ENCODE results near the gene SORBS2.

SORBS2 gene

GRCh38 chr4:185654965-185655554, 156.9 kb downstream of the SORBS2 start:
- no peak overlapping the region for H3K4me3 ChIP-seq (ENCODE audit: low read length)
- TF ChIP-seq CTCF (conservative IDR thresholded peaks at IDR 0.05; ENCODE audit: low read depth, low read length) = no peak
- no peak for DNase-seq (ENCODE audit: low read depth)

- no peak for TF ChIP-seq CTCF (conservative IDR thresholded peaks at IDR 0.05; ENCODE audit: low read depth, low read length)
- H3K4me3 ChIP-seq (ENCODE audit: low read length) = no peak overlapping the region
- no peak for DNase-seq (ENCODE audit: low read depth)
Observed at GRCh38 chr4:185654311-185654710, 157.7 kb downstream of the SORBS2 start.

DNA sequence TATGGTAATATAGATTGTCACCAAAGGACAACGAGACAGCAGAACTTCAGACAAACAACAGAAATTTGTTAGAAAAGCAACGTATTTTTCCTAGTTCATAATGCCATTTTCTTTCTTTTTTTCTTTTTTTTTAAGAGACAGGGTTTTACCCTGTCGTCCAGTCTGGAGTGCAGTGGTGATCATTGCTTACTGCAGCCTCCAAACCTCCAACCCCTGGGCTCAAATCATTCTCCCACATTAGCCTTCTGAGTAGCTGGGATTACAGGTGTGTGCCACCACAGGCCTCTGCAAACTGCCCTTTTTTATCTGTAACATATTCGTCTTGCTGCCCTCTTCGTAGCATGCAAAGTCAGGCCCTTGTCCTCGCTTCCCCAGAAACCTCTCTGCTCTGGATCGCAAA, 160.1 kb downstream of the SORBS2 start:
- DNase-seq (ENCODE audit: low read depth) = no peak
- no peak overlapping the region for H3K4me3 ChIP-seq (ENCODE audit: low read length)
- TF ChIP-seq CTCF (conservative IDR thresholded peaks at IDR 0.05; ENCODE audit: low read depth, low read length) = no peak

DNA sequence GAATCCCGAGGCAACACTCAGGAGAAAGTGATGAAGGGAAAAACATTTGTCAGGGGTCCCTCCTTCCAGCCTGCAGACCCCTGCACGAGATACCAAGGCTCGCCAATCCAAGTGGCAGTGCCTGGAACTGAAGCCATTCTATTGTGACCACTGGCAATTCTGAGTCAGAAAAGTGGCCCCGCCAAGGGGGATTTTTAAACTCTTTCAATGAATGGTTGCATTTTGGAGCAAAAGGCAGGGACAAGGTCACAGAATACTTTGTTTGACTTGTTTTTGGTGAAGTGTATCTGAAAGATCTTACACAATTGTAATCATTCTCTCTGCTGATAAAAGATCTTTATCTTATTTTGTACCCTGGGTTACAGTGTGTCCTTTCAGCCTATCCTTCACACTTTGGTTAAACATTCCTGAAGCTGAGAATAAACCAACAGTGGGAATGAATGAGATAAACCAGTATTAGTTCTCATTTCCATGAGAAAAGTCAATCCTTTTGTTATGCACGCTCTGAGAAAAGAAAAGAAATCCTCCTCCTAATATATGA, 160.8 kb downstream of the SORBS2 start:
- no peak for TF ChIP-seq CTCF (conservative IDR thresholded peaks at IDR 0.05; ENCODE audit: low read depth, low read length)
- H3K4me3 ChIP-seq (ENCODE audit: low read length) = no peak overlapping the region
- DNase-seq (ENCODE audit: low read depth) = no peak

DNA sequence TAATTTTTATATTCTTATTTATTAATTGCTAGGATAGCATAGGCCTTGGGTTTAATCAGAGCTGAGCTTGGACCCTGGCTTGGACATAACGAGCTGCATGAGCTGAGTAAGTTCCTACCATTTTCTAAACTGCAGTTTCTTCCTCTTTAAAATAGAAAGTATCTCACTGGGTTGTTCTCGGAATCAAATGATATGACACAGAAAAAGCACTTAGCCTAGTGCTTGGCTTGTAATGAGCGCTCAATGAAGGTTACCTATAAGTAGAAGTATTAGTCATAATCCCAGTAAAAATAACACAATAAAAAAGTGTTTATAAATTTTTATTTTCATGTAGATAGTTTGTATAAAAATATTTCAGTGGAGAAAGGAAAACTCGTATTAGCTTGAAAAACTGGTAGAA, 163.4 kb downstream of the SORBS2 start:
- no peak for DNase-seq (ENCODE audit: low read depth)
- TF ChIP-seq CTCF (conservative IDR thresholded peaks at IDR 0.05; ENCODE audit: low read depth, low read length) = no peak
- no peak overlapping the region for H3K4me3 ChIP-seq (ENCODE audit: low read length)

GRCh38 chr4:185645403-185645802, 166.6 kb downstream of the SORBS2 start:
- H3K4me3 ChIP-seq (ENCODE audit: low read length) = no peak overlapping the region
- TF ChIP-seq CTCF (conservative IDR thresholded peaks at IDR 0.05; ENCODE audit: low read depth, low read length) = no peak
- DNase-seq (ENCODE audit: low read depth) = no peak

DNA sequence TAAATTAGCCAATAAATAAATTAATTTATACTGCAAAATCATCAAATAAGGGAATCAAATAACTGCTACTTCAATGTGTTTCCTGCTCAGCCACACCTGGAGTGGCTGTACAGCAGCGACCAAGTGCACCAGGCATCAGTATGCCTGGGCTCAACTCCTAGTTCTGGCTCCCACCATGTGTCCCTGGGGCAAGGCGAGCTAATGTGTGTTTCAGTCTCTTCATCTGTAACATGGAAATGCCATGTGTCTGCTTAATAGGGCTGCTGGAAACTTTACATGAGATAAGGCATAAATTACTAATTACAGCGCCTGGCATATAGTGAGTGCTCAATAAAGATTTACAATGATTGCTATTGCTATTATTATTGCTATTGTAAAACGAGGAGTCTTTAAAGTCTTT, 167.6 kb downstream of the SORBS2 start:
- no peak overlapping the region for H3K4me3 ChIP-seq (ENCODE audit: low read length)
- no peak for DNase-seq (ENCODE audit: low read depth)
- no peak for TF ChIP-seq CTCF (conservative IDR thresholded peaks at IDR 0.05; ENCODE audit: low read depth, low read length)

Measured in retinal pigment epithelial cell (primary cell).